ENCODE data around the gene SLC25A6. TPM values are rescaled to one million over a fixed set of nuclear protein-coding genes. Genes with fewer than 3 reads are reported as not detected.

SLC25A6 gene
- total and polyA plus RNA-seq, 2 donors from 2014 or later = 357 to 654 TPM

DNA sequence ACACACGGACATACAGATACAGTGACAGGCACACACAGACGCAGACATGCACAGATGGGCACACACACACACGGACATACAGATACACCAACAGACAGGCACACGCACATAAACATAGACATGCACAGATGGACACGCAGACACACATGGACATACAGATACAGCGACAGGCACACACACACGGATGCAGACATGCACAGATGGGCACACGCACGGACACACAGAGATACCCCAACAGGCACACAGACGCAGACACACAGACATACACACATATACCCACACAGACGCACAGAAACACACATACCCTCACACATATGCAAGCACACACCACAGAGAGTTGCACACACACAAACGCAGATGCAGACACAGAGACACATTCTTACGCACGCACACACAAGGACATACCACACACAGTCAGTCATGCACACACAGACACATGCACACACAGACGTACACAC, 24.4 kb upstream of the SLC25A6 start:
- DNase-seq = peak in 1 of 5 donors; percentile 23
- H3K36me3 ChIP-seq (ENCODE audit: control insufficient read depth in 2 of 3, insufficient read depth in 3 of 3, low read length in 3 of 3) = peaks cover 13 to 19% (median 15%) of the 10 kb centered on the region in 3 donors
- FAIRE-seq = no peak

DNA sequence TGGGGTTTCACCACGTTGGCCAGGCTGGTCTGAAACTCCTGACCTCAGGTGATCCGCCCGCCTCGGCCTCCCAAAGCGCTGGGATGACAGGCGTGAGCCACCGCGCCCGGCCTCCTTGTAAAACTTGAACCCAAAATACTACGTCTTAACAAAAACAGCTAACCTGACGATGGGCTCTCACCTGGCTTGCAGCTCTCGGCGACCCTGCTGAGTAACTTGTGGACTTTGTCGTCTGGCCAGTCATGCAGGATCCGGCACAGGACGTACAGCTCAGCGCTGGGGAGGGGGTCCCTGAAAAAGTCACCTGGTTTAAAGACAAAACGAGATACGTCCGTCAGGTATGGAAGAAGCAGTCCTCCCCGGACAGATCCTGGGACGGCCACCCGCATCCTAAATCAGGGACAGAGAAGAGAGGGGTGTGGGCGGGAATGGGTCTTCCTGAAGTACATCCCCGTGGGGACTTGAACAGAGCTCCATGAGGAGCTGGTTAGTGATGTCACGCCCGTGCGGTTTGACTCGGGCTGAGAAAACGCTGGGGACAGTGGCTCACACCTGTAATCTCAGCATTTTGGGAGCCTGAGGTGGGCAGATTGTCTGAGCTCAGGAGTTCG, 20.7 kb upstream of the SLC25A6 start:
- intact Hi-C loops (cut with DNase I) = no loop called here
- TF ChIP-seq, protein P1, sequence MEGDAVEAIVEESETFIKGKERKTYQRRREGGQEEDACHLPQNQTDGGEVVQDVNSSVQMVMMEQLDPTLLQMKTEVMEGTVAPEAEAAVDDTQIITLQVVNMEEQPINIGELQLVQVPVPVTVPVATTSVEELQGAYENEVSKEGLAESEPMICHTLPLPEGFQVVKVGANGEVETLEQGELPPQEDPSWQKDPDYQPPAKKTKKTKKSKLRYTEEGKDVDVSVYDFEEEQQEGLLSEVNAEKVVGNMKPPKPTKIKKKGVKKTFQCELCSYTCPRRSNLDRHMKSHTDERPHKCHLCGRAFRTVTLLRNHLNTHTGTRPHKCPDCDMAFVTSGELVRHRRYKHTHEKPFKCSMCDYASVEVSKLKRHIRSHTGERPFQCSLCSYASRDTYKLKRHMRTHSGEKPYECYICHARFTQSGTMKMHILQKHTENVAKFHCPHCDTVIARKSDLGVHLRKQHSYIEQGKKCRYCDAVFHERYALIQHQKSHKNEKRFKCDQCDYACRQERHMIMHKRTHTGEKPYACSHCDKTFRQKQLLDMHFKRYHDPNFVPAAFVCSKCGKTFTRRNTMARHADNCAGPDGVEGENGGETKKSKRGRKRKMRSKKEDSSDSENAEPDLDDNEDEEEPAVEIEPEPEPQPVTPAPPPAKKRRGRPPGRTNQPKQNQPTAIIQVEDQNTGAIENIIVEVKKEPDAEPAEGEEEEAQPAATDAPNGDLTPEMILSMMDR (IDR thresholded peaks at IDR 0.05; ENCODE audit: borderline replicate concordance, extremely low read depth, insufficient read depth) = no peak
- DNase-seq = peak in 2 of 5 donors; percentile 31 to 35

More for the DNA sequence above, 24.4 kb upstream of the SLC25A6 start:
- Histone ChIP-seq H3K27me3 (ENCODE audit: control insufficient read depth, insufficient read depth, low read length) (no peaks in the 10 kb centered on the region), H3K27ac (ENCODE audit: low read depth in 2 of 2, low read length in 2 of 2) (no peak overlapping the region), H3K4me3 (ENCODE audit: low read length in 3 of 3) (no peak overlapping the region), H3K4me1 (ENCODE audit: control insufficient read depth in 2 of 3, insufficient read depth in 2 of 3, low read depth in 1 of 3, low read length in 3 of 3) (no peaks in the 10 kb centered on the region), H3K9me3 (ENCODE audit: control insufficient read depth in 2 of 3, insufficient read depth in 1 of 3, low read length in 3 of 3) (peaks cover 0 to 4% (median 0%) of the 10 kb centered on the region in 3 donors), H3K9ac (ENCODE audit: low read length in 3 of 3) (no peak overlapping the region)
- intact Hi-C loops (cut with DNase I) = no loop called here
- TF ChIP-seq, protein P1 (IDR thresholded peaks at IDR 0.05; ENCODE audit: borderline replicate concordance, extremely low read depth, insufficient read depth) = no peak

DNA sequence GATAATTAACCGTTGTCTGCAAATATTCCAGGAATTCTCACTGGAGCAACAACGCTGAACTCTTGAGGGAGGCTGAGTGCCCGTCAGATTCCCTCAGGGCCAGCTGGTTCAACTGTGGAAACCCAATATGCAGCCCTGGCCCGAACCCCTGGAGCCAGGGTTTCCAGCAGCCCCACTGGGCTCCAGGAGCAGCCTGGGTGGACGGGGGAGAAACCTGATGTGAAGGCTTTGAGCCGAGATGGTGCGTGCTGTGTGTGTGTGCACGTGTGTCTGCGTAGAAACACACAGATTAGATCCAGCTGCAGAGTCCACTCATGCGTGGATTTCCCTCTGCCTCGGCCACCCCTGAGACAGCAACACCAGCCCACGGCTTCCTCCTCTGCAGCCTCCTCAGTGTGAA, 19.4 kb upstream of the SLC25A6 start:
- intact Hi-C loops (cut with DNase I) = no loop called here
- no peaks in the 10 kb centered on the region for H3K4me1 ChIP-seq (ENCODE audit: control insufficient read depth in 2 of 3, insufficient read depth in 2 of 3, low read depth in 1 of 3, low read length in 3 of 3)
- peaks cover 12 to 22% (median 17%) of the 10 kb centered on the region in 3 donors for H3K36me3 ChIP-seq (ENCODE audit: control insufficient read depth in 2 of 3, insufficient read depth in 3 of 3, low read length in 3 of 3)
- H3K9me3 ChIP-seq (ENCODE audit: control insufficient read depth in 2 of 3, insufficient read depth in 1 of 3, low read length in 3 of 3) = no peaks in the 10 kb centered on the region
- FAIRE-seq (no peak), DNase-seq (peak; percentile 43 to 87 (median 66))
- no peak overlapping the region for H3K9ac ChIP-seq (ENCODE audit: low read length in 3 of 3)
- no peak overlapping the region for H3K27ac ChIP-seq (ENCODE audit: low read depth in 2 of 2, low read length in 2 of 2)
- H3K4me3 ChIP-seq (ENCODE audit: low read length in 3 of 3) = no peak overlapping the region
- no peaks in the 10 kb centered on the region for H3K27me3 ChIP-seq (ENCODE audit: control insufficient read depth, insufficient read depth, low read length)
- TF ChIP-seq, protein P1 (IDR thresholded peaks at IDR 0.05; ENCODE audit: borderline replicate concordance, extremely low read depth, insufficient read depth) = no peak

More for the DNA sequence above, 20.7 kb upstream of the SLC25A6 start:
- Histone ChIP-seq H3K4me1 (ENCODE audit: control insufficient read depth in 2 of 3, insufficient read depth in 2 of 3, low read depth in 1 of 3, low read length in 3 of 3) (no peaks in the 10 kb centered on the region), H3K27me3 (ENCODE audit: control insufficient read depth, insufficient read depth, low read length) (no peaks in the 10 kb centered on the region), H3K27ac (ENCODE audit: low read depth in 2 of 2, low read length in 2 of 2) (no peak overlapping the region), H3K9ac (ENCODE audit: low read length in 3 of 3) (no peak overlapping the region), H3K4me3 (ENCODE audit: low read length in 3 of 3) (no peak overlapping the region), H3K9me3 (ENCODE audit: control insufficient read depth in 2 of 3, insufficient read depth in 1 of 3, low read length in 3 of 3) (no peaks in the 10 kb centered on the region), H3K36me3 (ENCODE audit: control insufficient read depth in 2 of 3, insufficient read depth in 3 of 3, low read length in 3 of 3) (peaks cover 6 to 19% (median 13%) of the 10 kb centered on the region in 3 donors)
- no peak for FAIRE-seq

Data from kidney (tissue), 14 donors.